ENCODE results near the gene MPI.

MPI gene

GRCh38 chr15:74892313-74892712 is 2.5 kb downstream of the MPI start:
- no peak overlapping the region for H3K27ac ChIP-seq (ENCODE audit: extremely low read depth, low read depth, low read length)
- POLR2A ChIA-PET, result interaction anchor here (1.1 to 1.9 kb wide), 5 partner anchors 9 to 50 kb away, joined by 4 to 5 read pairs (median 4); partner anchors contain the start of genes FAM219B and ULK3
- peaks cover 21 to 49% of the 10 kb centered on the region in 2 experiments; a peak in 2 of 3 replicates for H3K36me3 ChIP-seq (ENCODE audit: control insufficient read depth in 2 of 2, insufficient read depth in 1 of 2, low read length in 2 of 2)
- H3K4me1 ChIP-seq (ENCODE audit: control insufficient read depth, insufficient read depth, low read length), result peaks cover 4% of the 10 kb centered on the region; the same call in 1 of the 2 replicates
- CTCF ChIA-PET, result interaction anchor here (0.7 to 7.7 kb wide), 2 partner anchors 10 to 92 kb away, joined by 3 to 57 read pairs; no protein-coding TSS in a partner anchor
- H3K9me3 ChIP-seq (ENCODE audit: control insufficient read depth, insufficient read depth, low read depth, low read length), result no peaks in the 10 kb centered on the region
- TF ChIP-seq, protein P1, sequence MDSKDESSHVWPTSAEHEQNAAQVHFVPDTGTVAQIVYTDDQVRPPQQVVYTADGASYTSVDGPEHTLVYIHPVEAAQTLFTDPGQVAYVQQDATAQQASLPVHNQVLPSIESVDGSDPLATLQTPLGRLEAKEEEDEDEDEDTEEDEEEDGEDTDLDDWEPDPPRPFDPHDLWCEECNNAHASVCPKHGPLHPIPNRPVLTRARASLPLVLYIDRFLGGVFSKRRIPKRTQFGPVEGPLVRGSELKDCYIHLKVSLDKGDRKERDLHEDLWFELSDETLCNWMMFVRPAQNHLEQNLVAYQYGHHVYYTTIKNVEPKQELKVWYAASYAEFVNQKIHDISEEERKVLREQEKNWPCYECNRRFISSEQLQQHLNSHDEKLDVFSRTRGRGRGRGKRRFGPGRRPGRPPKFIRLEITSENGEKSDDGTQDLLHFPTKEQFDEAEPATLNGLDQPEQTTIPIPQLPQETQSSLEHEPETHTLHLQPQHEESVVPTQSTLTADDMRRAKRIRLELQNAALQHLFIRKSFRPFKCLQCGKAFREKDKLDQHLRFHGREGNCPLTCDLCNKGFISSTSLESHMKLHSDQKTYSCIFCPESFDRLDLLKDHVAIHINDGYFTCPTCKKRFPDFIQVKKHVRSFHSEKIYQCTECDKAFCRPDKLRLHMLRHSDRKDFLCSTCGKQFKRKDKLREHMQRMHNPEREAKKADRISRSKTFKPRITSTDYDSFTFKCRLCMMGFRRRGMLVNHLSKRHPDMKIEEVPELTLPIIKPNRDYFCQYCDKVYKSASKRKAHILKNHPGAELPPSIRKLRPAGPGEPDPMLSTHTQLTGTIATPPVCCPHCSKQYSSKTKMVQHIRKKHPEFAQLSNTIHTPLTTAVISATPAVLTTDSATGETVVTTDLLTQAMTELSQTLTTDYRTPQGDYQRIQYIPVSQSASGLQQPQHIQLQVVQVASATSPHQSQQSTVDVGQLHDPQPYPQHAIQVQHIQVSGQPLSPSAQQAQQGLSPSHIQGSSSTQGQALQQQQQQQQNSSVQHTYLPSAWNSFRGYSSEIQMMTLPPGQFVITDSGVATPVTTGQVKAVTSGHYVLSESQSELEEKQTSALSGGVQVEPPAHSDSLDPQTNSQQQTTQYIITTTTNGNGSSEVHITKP (tag by site-specific recombination; IDR thresholded peaks at IDR 0.05), result peak; percentile 28; the same call in 1 of the 2 replicates
- TF ChIP-seq ZBTB20 (tag by site-specific recombination; IDR thresholded peaks at IDR 0.05) (no peak), ZNF585B (tag by site-specific recombination; IDR thresholded peaks at IDR 0.05) (no peak), ZNF621 (tag by site-specific recombination; IDR thresholded peaks at IDR 0.05) (no peak)
- TF ChIP-seq, protein P2, sequence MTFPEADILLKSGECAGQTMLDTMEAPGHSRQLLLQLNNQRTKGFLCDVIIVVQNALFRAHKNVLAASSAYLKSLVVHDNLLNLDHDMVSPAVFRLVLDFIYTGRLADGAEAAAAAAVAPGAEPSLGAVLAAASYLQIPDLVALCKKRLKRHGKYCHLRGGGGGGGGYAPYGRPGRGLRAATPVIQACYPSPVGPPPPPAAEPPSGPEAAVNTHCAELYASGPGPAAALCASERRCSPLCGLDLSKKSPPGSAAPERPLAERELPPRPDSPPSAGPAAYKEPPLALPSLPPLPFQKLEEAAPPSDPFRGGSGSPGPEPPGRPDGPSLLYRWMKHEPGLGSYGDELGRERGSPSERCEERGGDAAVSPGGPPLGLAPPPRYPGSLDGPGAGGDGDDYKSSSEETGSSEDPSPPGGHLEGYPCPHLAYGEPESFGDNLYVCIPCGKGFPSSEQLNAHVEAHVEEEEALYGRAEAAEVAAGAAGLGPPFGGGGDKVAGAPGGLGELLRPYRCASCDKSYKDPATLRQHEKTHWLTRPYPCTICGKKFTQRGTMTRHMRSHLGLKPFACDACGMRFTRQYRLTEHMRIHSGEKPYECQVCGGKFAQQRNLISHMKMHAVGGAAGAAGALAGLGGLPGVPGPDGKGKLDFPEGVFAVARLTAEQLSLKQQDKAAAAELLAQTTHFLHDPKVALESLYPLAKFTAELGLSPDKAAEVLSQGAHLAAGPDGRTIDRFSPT (tag by site-specific recombination; IDR thresholded peaks at IDR 0.05), result peak; percentile 69
- no peak overlapping the region for H3K4me3 ChIP-seq (ENCODE audit: low read depth, low read length)

- ChIA-PET POLR2A (interaction anchor here (0.6 to 1.9 kb wide), 5 partner anchors 9 to 210 kb away, joined by 4 to 5 read pairs (median 4); partner anchors contain the start of gene ULK3), CTCF (interaction anchor here (1.1 to 7.7 kb wide), 2 partner anchors 10 to 17 kb away, joined by 3 to 57 read pairs; no protein-coding TSS in a partner anchor)
- H3K36me3 ChIP-seq (ENCODE audit: control insufficient read depth in 2 of 2, insufficient read depth in 1 of 2, low read length in 2 of 2), result peaks cover 21 to 55% of the 10 kb centered on the region in 2 experiments; a peak in 2 of 3 replicates
- no peak overlapping the region for H3K27ac ChIP-seq (ENCODE audit: extremely low read depth, low read depth, low read length)
- no peak overlapping the region for H3K4me3 ChIP-seq (ENCODE audit: low read depth, low read length)
- H3K9me3 ChIP-seq (ENCODE audit: control insufficient read depth, insufficient read depth, low read depth, low read length), result no peaks in the 10 kb centered on the region
- TF ChIP-seq ZNF10 (tag by site-specific recombination; IDR thresholded peaks at IDR 0.05) (no peak), SCRT2 (tag by site-specific recombination; IDR thresholded peaks at IDR 0.05) (peak; percentile 85; the same call in 1 of the 2 replicates), ZNF416 (tag by site-specific recombination; IDR thresholded peaks at IDR 0.05) (no peak), PBX3 (CRISPR knock-in tag; IDR thresholded peaks at IDR 0.05) (no peak), KLF1 (tag by site-specific recombination; IDR thresholded peaks at IDR 0.05) (no peak)
- TF ChIP-seq, protein P2 (tag by site-specific recombination; IDR thresholded peaks at IDR 0.05), result no peak
- peaks cover 4% of the 10 kb centered on the region; the same call in 1 of the 2 replicates for H3K4me1 ChIP-seq (ENCODE audit: control insufficient read depth, insufficient read depth, low read length)
Measured at GRCh38 chr15:74892931-74893330, 3.1 kb downstream of the MPI start.

Measured in HEK293 (cell line).